ENCODE results near the gene FGFR2. TPM values are rescaled to one million over a fixed set of nuclear protein-coding genes. Genes with fewer than 3 reads are reported as not detected.
A peak's percentile ranks its signal among the peaks of the same experiment; 100 is the strongest.

FGFR2 gene
- total and polyA plus RNA-seq, 11 donors, result 0.13 to 4.1 (median 0.35) TPM; not detected in 1

DNA sequence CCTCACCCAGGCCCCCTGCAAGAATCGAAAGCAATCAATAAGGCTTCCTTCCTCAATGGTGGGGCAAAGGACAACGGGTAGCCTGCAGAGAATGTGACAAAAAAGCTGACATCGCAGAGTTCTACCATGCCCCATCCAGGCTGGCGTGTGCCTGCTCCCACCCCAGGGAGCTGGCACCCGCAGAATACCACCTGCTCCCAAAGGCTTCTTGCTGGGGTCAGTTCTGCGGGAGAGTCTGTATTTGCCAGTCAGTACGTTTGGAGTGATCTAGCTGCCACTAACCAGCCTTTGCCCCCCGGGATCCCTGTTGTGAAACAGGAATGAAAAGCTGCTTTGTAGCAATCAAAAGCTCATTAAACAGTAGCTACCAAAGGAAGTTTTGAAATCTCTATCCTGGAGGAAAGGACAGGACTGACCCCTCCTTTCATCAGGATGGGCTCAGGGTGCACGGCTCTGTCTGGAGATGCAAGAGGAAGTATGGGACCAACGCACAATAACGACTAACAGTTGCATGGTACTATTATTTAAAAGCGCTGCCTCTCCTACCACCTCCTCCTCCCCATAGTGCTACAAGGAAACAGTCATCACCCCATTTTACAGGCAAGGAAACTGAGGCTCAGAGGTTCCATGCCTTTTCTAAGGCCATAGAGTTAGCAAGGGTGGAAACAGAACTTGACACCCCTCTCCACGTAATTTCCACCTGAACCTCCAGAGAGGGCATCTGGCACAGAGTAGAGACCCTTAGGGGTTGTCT, 67.0 kb downstream of the FGFR2 start:
- no peaks in the 10 kb centered on the region for H3K9me3 ChIP-seq
- no peak overlapping the region for H3K27ac ChIP-seq
- intact Hi-C loops (cut with DNase I), result loop anchor here in 1 of 10 donors (5.0 kb wide), 1 partner anchor 46 kb away; no protein-coding TSS in a partner anchor
- H3K36me3 ChIP-seq, result no peaks in the 10 kb centered on the region
- H3K27me3 ChIP-seq, result peaks cover 0 to 4% (median 0%) of the 10 kb centered on the region in 9 donors
- WGBS, 4 donors, result 73 to 85% (median 81%) methylated on average over 13 of the region's 13 CpGs
- no peaks in the 10 kb centered on the region for H3K4me1 ChIP-seq
- no peak for DNase-seq
- H3K4me3 ChIP-seq, result no peak overlapping the region
- TF ChIP-seq POLR2A (IDR thresholded peaks at IDR 0.05), result no peak
- TF ChIP-seq, protein P1, sequence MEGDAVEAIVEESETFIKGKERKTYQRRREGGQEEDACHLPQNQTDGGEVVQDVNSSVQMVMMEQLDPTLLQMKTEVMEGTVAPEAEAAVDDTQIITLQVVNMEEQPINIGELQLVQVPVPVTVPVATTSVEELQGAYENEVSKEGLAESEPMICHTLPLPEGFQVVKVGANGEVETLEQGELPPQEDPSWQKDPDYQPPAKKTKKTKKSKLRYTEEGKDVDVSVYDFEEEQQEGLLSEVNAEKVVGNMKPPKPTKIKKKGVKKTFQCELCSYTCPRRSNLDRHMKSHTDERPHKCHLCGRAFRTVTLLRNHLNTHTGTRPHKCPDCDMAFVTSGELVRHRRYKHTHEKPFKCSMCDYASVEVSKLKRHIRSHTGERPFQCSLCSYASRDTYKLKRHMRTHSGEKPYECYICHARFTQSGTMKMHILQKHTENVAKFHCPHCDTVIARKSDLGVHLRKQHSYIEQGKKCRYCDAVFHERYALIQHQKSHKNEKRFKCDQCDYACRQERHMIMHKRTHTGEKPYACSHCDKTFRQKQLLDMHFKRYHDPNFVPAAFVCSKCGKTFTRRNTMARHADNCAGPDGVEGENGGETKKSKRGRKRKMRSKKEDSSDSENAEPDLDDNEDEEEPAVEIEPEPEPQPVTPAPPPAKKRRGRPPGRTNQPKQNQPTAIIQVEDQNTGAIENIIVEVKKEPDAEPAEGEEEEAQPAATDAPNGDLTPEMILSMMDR (IDR thresholded peaks at IDR 0.05), result no peak
- no peak for ATAC-seq

DNA sequence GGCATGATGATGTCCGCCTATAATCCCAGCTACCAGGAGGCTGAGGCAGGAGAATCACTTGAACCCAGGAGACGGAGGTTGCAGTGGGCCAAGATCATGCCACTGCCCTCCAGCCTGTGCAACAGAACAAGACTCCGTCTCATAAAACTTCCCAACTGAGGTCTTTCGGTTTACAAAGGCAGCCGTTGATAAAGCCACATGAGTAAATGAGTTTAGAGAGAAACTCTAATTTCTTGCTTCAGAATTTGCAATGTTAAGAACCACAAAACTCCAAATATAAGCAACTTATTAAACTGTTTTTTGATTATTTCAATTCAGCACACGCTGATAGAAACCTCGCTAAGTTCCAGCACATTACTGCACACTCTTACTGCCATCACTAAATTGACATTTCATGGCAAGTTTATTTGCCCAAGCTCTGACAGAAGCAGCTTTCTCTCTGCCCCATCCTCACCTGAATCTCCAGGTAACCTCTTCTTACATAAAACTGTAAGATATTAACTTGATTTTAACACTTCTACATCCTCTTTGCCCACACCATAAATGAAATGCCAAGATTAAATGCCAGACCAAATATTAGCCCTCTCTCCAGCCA, 67.7 kb downstream of the FGFR2 start:
- 84 to 90% (median 84%) methylated on average over 7 of the region's 7 CpGs for WGBS, 4 donors
- peaks cover 0 to 4% (median 0%) of the 10 kb centered on the region in 9 donors for H3K27me3 ChIP-seq
- no peak for ATAC-seq

DNA sequence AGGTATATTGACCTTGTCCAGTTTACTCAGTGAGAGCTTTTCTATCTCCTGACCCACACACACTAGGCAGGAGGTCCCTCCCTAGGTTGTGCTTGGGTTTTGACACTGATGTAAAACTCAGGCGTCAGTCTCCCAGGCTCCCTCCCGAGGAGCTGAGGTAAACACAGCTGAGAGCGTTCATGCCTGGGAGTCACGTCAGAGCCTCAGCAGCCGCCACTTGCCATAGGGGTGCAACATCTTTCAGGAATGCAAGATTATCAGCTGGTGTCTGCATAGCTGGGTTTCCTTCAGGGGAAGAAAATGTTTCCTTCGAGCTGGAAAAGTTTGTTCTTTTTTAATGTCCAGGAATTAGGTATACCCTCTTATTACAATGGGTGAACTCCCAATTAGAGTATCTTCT, 70.6 kb downstream of the FGFR2 start:
- intact Hi-C loops (cut with DNase I), result no loop called here
- no peak for TF ChIP-seq POLR2A (IDR thresholded peaks at IDR 0.05)
- TF ChIP-seq, protein P1 (IDR thresholded peaks at IDR 0.05), result no peak
- Histone ChIP-seq H3K4me3 (no peak overlapping the region), H3K9me3 (no peaks in the 10 kb centered on the region), H3K36me3 (no peaks in the 10 kb centered on the region), H3K27ac (peak overlapping the region in 1 of 12 donors; percentile 57), H3K4me1 (peaks cover 0 to 5% (median 0%) of the 10 kb centered on the region in 12 donors), H3K27me3 (peaks cover 0 to 4% (median 0%) of the 10 kb centered on the region in 9 donors)
- ATAC-seq, result peak in 1 of 4 donors; percentile 64
- WGBS, 4 donors, result 32 to 47% (median 42%) methylated on average over 6 of the region's 6 CpGs
- no peak for DNase-seq

More for the DNA sequence above, 67.7 kb downstream of the FGFR2 start:
- H3K9me3 ChIP-seq, result no peaks in the 10 kb centered on the region
- no peak overlapping the region for H3K27ac ChIP-seq
- H3K36me3 ChIP-seq, result no peaks in the 10 kb centered on the region
- intact Hi-C loops (cut with DNase I), result loop anchor here in 1 of 10 donors (5.0 kb wide), 1 partner anchor 47 kb away; no protein-coding TSS in a partner anchor
- TF ChIP-seq POLR2A (IDR thresholded peaks at IDR 0.05), result no peak
- TF ChIP-seq, protein P1 (IDR thresholded peaks at IDR 0.05), result no peak
- peaks cover 0 to 3% (median 0%) of the 10 kb centered on the region in 12 donors for H3K4me1 ChIP-seq
- no peak for DNase-seq
- no peak overlapping the region for H3K4me3 ChIP-seq

DNA sequence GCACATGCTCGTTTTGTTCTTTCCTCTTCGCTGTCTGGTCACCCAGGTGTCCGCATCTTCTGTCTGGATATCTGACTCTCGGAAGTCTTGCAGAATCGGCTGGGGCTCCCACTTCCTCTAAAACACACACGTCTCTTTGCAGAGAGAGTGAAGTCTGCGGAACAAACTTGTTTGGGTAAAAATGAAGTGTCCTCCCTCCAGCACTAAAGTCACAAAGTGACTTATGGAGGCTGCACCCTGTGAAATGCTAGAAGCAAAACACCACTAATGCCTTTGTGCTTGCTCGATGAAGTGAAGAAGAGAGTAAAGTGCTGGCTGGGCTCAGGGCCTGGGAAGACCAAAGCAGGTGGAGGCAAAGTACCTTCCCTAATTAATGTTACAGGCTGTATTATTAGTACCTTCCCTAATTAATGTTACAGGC, 71.4 kb downstream of the FGFR2 start:
- 68 to 87% (median 73%) methylated on average over 8 of the region's 8 CpGs for WGBS, 4 donors
- Histone ChIP-seq H3K4me1 (peaks cover 0 to 5% (median 0%) of the 10 kb centered on the region in 12 donors), H3K36me3 (no peaks in the 10 kb centered on the region), H3K4me3 (no peak overlapping the region), H3K9me3 (no peaks in the 10 kb centered on the region), H3K27ac (peak overlapping the region in 1 of 12 donors; percentile 57), H3K27me3 (peaks cover 0 to 4% (median 0%) of the 10 kb centered on the region in 9 donors)
- DNase-seq (no peak), ATAC-seq (no peak)
- intact Hi-C loops (cut with DNase I), result no loop called here
- no peak for TF ChIP-seq POLR2A (IDR thresholded peaks at IDR 0.05)
- TF ChIP-seq, protein P1 (IDR thresholded peaks at IDR 0.05), result no peak

Data from heart left ventricle (tissue), 16 donors.